ENCODE results near the gene TPPP. TPM values are rescaled to one million over a fixed set of nuclear protein-coding genes. Genes with fewer than 3 reads are reported as not detected.

The TPPP gene
- total RNA-seq, 4 donors from 2014 or later, result 10.5 to 22.2 (median 16.2) TPM

- peak in 1 of 2 donors; percentile 53 for DNase-seq (ENCODE audit: low spot score in 2 of 2)
- H3K36me3 ChIP-seq, result peaks cover 72% of the 10 kb centered on the region
- TF ChIP-seq EP300 (IDR thresholded peaks at IDR 0.05) (no peak), CTCF (IDR thresholded peaks at IDR 0.05) (no peak), POLR2A (IDR thresholded peaks at IDR 0.05) (no peak), POLR2AphosphoS5 (IDR thresholded peaks at IDR 0.05) (no peak)
- no peak overlapping the region for H3K4me3 ChIP-seq
- H3K27me3 ChIP-seq, result no peaks in the 10 kb centered on the region
- H3K4me1 ChIP-seq, result no peaks in the 10 kb centered on the region
- no peaks in the 10 kb centered on the region for H3K9me3 ChIP-seq
- no peak overlapping the region for H3K27ac ChIP-seq
- 95% methylated on average over 9 of the region's 21 CpGs for WGBS
These were observed 49.8 kb downstream of the TPPP start for GRCh38 chr5:643351-643801.

- no peaks in the 10 kb centered on the region for H3K4me1 ChIP-seq
- peaks cover 78% of the 10 kb centered on the region for H3K36me3 ChIP-seq
- peak in 1 of 2 donors; percentile 40 for DNase-seq (ENCODE audit: low spot score in 2 of 2)
- TF ChIP-seq POLR2A (IDR thresholded peaks at IDR 0.05) (no peak), POLR2AphosphoS5 (IDR thresholded peaks at IDR 0.05) (no peak), CTCF (IDR thresholded peaks at IDR 0.05) (no peak), EP300 (IDR thresholded peaks at IDR 0.05) (no peak)
- no peaks in the 10 kb centered on the region for H3K27me3 ChIP-seq
- H3K27ac ChIP-seq, result no peak overlapping the region
- H3K4me3 ChIP-seq, result no peak overlapping the region
- WGBS, result no CpG with 5 or more reads among the region's 14 CpGs
- no peaks in the 10 kb centered on the region for H3K9me3 ChIP-seq
These were observed 50.7 kb downstream of the TPPP start for GRCh38 chr5:642481-642880.

GRCh38 chr5:641331-641765 is 51.8 kb downstream of the TPPP start:
- Histone ChIP-seq H3K36me3 (peaks cover 73% of the 10 kb centered on the region), H3K27me3 (no peaks in the 10 kb centered on the region), H3K27ac (no peak overlapping the region), H3K9me3 (no peaks in the 10 kb centered on the region), H3K4me3 (no peak overlapping the region), H3K4me1 (no peaks in the 10 kb centered on the region)
- 78% methylated on average over 14 of the region's 14 CpGs for WGBS
- TF ChIP-seq EP300 (IDR thresholded peaks at IDR 0.05) (no peak), POLR2A (IDR thresholded peaks at IDR 0.05) (no peak), CTCF (IDR thresholded peaks at IDR 0.05) (no peak), POLR2AphosphoS5 (IDR thresholded peaks at IDR 0.05) (no peak)
- DNase-seq (ENCODE audit: low spot score in 2 of 2), result peak in 1 of 2 donors; percentile 63

GRCh38 chr5:640461-641330 is 52.5 kb downstream of the TPPP start:
- H3K9me3 ChIP-seq, result no peaks in the 10 kb centered on the region
- TF ChIP-seq POLR2A (IDR thresholded peaks at IDR 0.05), result no peak
- TF ChIP-seq CTCF (IDR thresholded peaks at IDR 0.05), result no peak
- no peak for TF ChIP-seq EP300 (IDR thresholded peaks at IDR 0.05)
- no peak for TF ChIP-seq POLR2AphosphoS5 (IDR thresholded peaks at IDR 0.05)
- H3K4me1 ChIP-seq, result no peaks in the 10 kb centered on the region
- no peaks in the 10 kb centered on the region for H3K27me3 ChIP-seq
- peaks cover 80% of the 10 kb centered on the region for H3K36me3 ChIP-seq
- peak; percentile 53 to 68 for DNase-seq (ENCODE audit: low spot score in 2 of 2)
- H3K27ac ChIP-seq, result no peak overlapping the region
- H3K4me3 ChIP-seq, result no peak overlapping the region
- WGBS, result 88% methylated on average over 18 of the region's 35 CpGs

GRCh38 chr5:639584-640213 is 53.5 kb downstream of the TPPP start:
- WGBS, result 94% methylated on average over 15 of the region's 20 CpGs
- H3K4me1 ChIP-seq, result no peaks in the 10 kb centered on the region

More at GRCh38 chr5:639584-640213, 53.5 kb downstream of the TPPP start:
- peaks cover 84% of the 10 kb centered on the region for H3K36me3 ChIP-seq
- H3K4me3 ChIP-seq, result no peak overlapping the region
- H3K27me3 ChIP-seq, result no peaks in the 10 kb centered on the region
- no peaks in the 10 kb centered on the region for H3K9me3 ChIP-seq
- no peak for TF ChIP-seq CTCF (IDR thresholded peaks at IDR 0.05)
- TF ChIP-seq EP300 (IDR thresholded peaks at IDR 0.05), result no peak
- TF ChIP-seq POLR2AphosphoS5 (IDR thresholded peaks at IDR 0.05), result no peak
- TF ChIP-seq POLR2A (IDR thresholded peaks at IDR 0.05), result no peak
- peak; percentile 48 to 75 for DNase-seq (ENCODE audit: low spot score in 2 of 2)
- no peak overlapping the region for H3K27ac ChIP-seq
